Activated CD8-positive, alpha-beta T cell treated with anti-CD3 and anti-CD28 coated beads, Interleukin-2, amount 10 ng/mL, durations not matched to agents 7 days and 5 days (primary cell): Measurements from ENCODE around the gene PEAK1. TPM values are rescaled to one million over a fixed set of nuclear protein-coding genes. Genes with fewer than 3 reads are reported as not detected.
"Not testable (repeated sequence)": the region's sequence is repeated elsewhere in the genome, so short reads cannot be mapped to it uniquely, and the experiment has no call there.

Experiments used
- ATAC-seq: fragments of 150-1000 bp; cut with Tn5 transposase; one replicate; pipeline ENCODE4 v1.10.0; 2021; ENCODE audit warnings: moderate library complexity
- CTCF ChIA-PET: fragments of 350-600 bp; sonication (Branson Sonifier 250); formaldehyde crosslinking; loops from one replicate; lab custom pipeline; 2021; ENCODE audit warnings: antibody characterized with exemption; lab: Charles Lee
- POLR2A ChIA-PET: fragments of 350-600 bp; sonication (Branson Sonifier 250); formaldehyde crosslinking; loops from one replicate; lab custom pipeline; 2021; ENCODE audit warnings: antibody characterized with exemption; lab: Charles Lee
- DNase-seq: peaks from one replicate; pipeline ENCODE4 v3.0.0-alpha.2; 2020
- H3K27ac Mint-ChIP-seq: one replicate; pipeline ENCODE4 v1.8.0; 2021; ENCODE audit warnings: mild to moderate bottlenecking, mixed read lengths
- H3K27me3 Mint-ChIP-seq: one replicate; pipeline ENCODE4 v1.8.0; 2021; ENCODE audit warnings: low read depth, mixed read lengths
- H3K36me3 Mint-ChIP-seq: one replicate; pipeline ENCODE4 v1.8.0; 2021; ENCODE audit warnings: low read depth, mixed read lengths
- H3K4me1 Mint-ChIP-seq: one replicate; pipeline ENCODE4 v1.8.0; 2021; ENCODE audit warnings: low read depth, mixed read lengths
- H3K4me3 Mint-ChIP-seq: one replicate; pipeline ENCODE4 v1.8.0; 2021; ENCODE audit warnings: mild to moderate bottlenecking, mixed read lengths
- H3K9me3 Mint-ChIP-seq: one replicate; pipeline ENCODE4 v1.8.0; 2022; ENCODE audit warnings: mixed read lengths; ENCODE audit not compliant: insufficient read depth
- total RNA-seq, 2 experiments: library from RNA; stranded (reverse); gene quantifications; one replicate each; pipeline ENCODE4 v1.2.3, GENCODE V29; 2021

Gene PEAK1
- total RNA-seq, 2 experiments from 2014 or later: 30.4 to 30.7 TPM

DNA sequence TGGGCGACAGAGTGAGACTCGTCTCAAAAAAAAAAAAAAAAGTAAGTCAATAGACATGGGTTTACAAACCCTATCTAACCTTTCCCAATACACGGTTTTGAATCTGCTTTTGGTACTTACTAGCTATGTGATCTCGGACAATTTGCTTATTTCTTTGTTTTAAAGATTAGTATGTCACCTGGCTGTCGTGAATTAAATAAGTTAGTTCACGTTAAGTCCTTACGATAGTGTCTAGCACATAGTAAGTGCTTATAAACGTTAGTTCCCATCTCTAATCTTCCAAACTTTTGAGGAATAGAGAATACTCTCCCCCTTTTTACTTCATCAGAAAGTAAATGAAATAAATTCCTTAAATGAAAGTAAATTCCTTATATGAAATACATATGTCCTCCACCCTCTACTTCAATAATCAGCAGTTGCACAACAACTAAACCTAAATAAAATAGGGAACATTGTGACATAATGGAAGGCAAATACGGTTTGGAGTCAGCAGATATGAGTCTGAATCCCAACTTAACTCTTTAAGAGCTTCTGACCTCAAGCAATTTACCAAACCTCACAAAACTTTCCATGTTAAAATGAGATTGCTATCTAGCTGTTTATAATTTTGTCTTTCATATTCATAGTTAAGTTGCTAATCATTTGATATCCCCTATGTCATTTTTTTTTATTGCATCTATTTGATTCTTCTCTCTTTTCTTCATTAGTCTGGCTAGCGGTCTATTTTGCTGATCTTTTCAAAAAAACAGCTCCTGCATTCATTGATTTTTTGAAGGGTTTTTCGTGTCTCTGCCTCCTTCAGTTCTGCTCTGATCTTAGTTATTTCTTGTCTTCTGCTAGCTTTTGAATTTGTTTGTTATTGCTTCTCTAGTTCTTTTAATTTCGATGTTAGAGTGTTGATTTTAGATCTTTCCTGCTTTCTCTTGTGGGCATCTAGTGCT lies 134.6 kb downstream of the PEAK1 start:
- ATAC-seq: no peak
- Mint-ChIP-seq H3K9me3 (no peaks in the 10 kb centered on the region), H3K36me3 (peaks cover 6% of the 10 kb centered on the region), H3K4me3 (no peak overlapping the region), H3K27me3 (no peaks in the 10 kb centered on the region), H3K4me1 (no peaks in the 10 kb centered on the region), H3K27ac (no peak overlapping the region)
- POLR2A ChIA-PET: no interaction called here
- CTCF ChIA-PET: interaction anchor here (0.7 to 1.1 kb wide), 3 partner anchors 212 to 1545 kb away, joined by 3 read pairs; no protein-coding TSS in a partner anchor
- DNase-seq: no peak

DNA sequence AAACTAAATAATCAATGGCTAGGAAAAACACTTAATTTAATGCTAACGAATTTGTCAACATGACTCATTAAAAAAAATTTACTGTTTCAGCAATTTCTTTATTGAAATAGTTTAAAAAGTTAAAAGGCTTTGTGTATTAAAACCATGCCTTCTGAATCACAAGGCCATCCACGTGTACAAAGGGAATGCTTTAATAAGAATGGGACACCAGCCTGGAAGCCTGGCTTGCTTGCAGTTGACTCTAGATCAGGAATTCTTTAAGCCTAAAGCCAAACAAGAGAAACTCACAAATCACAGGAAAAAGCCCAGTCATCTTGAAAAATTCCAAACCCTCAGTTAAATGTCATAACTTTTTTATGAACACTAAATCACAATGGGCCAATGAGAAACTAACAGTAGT lies 137.6 kb downstream of the PEAK1 start:
- POLR2A ChIA-PET: no interaction called here
- Mint-ChIP-seq H3K4me3 (no peak overlapping the region), H3K4me1 (no peaks in the 10 kb centered on the region), H3K27me3 (no peaks in the 10 kb centered on the region), H3K9me3 (no peaks in the 10 kb centered on the region), H3K27ac (no peak overlapping the region), H3K36me3 (peaks cover 6% of the 10 kb centered on the region)
- CTCF ChIA-PET: no interaction called here
- DNase-seq: no peak
- ATAC-seq: no peak

DNA sequence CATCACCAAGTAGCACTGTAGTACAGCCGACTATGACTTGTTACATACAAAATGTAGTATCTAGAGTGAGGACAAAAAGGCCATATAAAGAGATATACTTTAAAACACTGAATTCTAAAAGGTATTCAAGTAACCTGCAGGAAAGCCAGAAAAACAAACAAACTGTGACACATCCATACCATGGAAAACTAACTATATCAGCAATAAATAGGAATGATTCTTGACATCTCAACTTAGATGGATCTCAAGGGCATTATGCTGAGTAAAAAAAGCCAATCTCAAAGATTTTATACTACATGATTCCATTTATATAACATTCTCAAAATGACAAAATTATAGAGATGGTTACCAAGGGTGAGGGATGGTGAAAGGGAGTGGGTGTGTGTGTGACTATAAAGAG lies 143.0 kb downstream of the PEAK1 start:
- H3K36me3 Mint-ChIP-seq: peaks cover 21% of the 10 kb centered on the region
- ChIA-PET POLR2A (no interaction called here), CTCF (no interaction called here)
- no peaks in the 10 kb centered on the region for H3K27me3 Mint-ChIP-seq
- no peaks in the 10 kb centered on the region for H3K9me3 Mint-ChIP-seq
- H3K4me1 Mint-ChIP-seq: peaks cover 29% of the 10 kb centered on the region
- no peak overlapping the region for H3K27ac Mint-ChIP-seq
- no peak for DNase-seq
- no peak for ATAC-seq
- H3K4me3 Mint-ChIP-seq: no peak overlapping the region

DNA sequence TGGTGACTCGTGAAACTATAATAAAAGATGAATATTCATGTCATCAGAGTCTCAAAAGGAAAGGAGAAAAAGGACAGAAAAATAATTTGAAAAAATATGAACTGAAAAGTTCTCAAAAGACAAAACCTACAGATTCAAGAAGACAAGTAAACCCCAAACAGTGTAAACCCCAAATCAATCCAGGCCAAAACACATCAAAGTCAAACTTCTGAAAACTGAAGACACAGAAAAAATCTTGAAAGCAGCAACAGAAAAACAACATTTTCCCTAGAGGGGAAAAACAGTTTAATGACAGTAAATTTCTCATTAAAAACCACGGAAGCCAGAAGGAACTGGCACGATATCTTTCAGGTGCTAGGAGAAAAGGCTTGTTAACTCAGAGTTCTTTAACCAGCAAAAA lies 143.8 kb downstream of the PEAK1 start:
- DNase-seq (no peak), ATAC-seq (no peak)
- Mint-ChIP-seq H3K4me3 (no peak overlapping the region), H3K9me3 (no peaks in the 10 kb centered on the region), H3K27ac (no peak overlapping the region), H3K36me3 (peaks cover 22% of the 10 kb centered on the region), H3K4me1 (peaks cover 29% of the 10 kb centered on the region), H3K27me3 (no peaks in the 10 kb centered on the region)
- CTCF ChIA-PET: no interaction called here
- POLR2A ChIA-PET: no interaction called here

DNA sequence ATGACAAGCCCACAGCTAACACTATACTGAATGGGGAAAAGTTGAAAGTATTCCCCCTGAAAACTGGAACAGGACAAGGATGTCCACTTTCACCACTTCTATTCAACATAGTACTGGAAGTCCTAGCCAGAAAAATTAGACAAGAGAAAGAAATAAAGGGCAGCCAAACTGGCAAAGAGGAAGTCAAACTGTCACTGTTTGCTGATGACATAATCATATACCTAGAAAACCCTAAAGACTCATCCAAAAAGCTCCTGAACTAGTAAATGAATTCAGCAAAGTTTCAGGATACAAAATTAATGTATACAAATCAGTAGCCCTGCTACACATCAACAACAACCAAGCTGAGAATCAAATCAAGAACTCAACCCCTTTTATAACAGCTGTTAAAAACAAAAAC lies 146.8 kb downstream of the PEAK1 start:
- H3K27me3 Mint-ChIP-seq, H3K4me3 Mint-ChIP-seq, ATAC-seq, H3K27ac Mint-ChIP-seq, H3K9me3 Mint-ChIP-seq, DNase-seq, POLR2A ChIA-PET: not testable (repeated sequence)
- Mint-ChIP-seq H3K4me1 (peaks cover 29% of the 10 kb centered on the region), H3K36me3 (peaks cover 36% of the 10 kb centered on the region)
- CTCF ChIA-PET: interaction anchor here (1.2 to 1.4 kb wide), 2 partner anchors 11 to 36 kb away, joined by 3 read pairs; no protein-coding TSS in a partner anchor

DNA sequence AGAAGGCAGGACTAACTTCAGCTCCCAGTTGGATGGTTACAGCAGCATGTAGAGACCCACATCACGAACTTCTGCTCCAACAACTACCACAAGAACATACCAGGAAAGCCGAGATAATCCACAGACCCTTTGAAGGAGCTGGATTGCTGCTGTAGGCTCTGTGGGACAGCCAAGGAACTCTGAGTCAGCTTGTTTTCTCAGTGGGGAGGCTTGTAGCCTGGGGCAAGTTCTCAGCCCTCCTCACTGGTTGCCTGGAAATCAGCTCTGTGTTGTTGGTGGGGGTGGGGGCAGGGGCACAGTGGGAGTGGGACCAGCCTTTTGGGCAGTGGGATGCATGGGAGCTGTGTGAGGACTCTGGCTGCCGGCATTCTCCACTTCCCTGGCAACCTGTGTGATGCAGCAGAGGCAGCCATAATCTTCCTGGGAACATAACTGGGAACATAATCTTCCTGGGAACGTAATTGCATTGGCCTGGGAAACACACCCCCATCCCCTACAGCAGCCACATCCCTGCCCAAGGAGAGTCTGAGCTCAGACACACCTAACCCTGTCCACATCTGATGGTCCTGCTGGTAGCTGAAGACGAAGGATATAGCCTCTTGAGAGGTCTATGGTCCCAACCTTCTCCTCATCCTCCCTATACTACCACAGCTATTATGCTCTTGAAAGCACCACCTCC lies 153.1 kb downstream of the PEAK1 start:
- Mint-ChIP-seq H3K27ac (no peak overlapping the region), H3K4me1 (no peaks in the 10 kb centered on the region)
- CTCF ChIA-PET: no interaction called here

DNA sequence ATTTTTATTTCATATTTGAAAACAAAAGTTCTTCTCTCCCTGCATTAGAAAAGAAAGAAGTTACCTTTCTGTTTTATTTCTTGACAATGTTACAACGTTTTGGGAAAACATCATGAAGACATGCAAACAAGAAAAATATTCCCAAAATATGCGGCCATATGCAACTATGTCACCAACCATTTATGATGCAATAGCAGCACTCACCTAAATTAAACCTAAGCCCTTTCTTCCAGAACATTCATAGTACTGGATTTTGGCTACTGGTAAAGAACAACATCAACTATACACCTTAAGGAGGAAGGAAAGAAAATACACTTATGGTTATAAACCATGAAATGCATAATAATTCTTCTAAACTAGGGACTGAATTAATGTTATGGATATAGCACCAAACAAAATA lies 164.5 kb downstream of the PEAK1 start:
- CTCF ChIA-PET: no interaction called here
- Mint-ChIP-seq H3K27me3 (no peaks in the 10 kb centered on the region), H3K4me3 (no peak overlapping the region), H3K4me1 (no peaks in the 10 kb centered on the region), H3K9me3 (no peaks in the 10 kb centered on the region), H3K36me3 (peaks cover 6% of the 10 kb centered on the region), H3K27ac (no peak overlapping the region)
- DNase-seq (no peak), ATAC-seq (no peak)
- POLR2A ChIA-PET: no interaction called here

More for the DNA sequence above, 153.1 kb downstream of the PEAK1 start:
- Mint-ChIP-seq H3K27me3 (no peaks in the 10 kb centered on the region), H3K4me3 (no peak overlapping the region), H3K36me3 (peaks cover 27% of the 10 kb centered on the region), H3K9me3 (no peaks in the 10 kb centered on the region)
- POLR2A ChIA-PET: no interaction called here
- DNase-seq: no peak
- ATAC-seq: no peak

DNA sequence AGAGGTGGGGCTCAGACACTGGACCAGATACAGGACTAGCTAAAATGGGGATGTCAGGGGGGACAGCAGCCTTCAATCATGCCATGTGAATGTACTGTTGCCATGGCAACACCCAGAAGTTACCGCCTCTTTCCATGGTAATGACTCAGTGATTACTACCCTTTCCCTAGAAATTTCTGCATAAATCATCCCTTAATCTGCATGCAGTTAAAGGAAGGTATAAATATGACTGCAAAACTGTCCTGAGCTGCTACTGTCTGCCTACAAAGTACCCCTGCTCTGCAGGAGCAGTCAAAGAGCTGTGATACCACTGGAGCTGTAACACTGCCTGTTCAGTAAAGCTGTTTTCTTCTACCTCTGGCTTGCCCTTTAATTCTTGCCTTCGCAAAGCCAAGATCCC lies 168.2 kb downstream of the PEAK1 start:
- Mint-ChIP-seq H3K27ac (no peak overlapping the region), H3K4me3 (no peak overlapping the region), H3K4me1 (no peaks in the 10 kb centered on the region), H3K36me3 (peaks cover 4% of the 10 kb centered on the region), H3K9me3 (no peaks in the 10 kb centered on the region), H3K27me3 (no peaks in the 10 kb centered on the region)
- ChIA-PET CTCF (no interaction called here), POLR2A (no interaction called here)
- ATAC-seq (no peak), DNase-seq (no peak)

DNA sequence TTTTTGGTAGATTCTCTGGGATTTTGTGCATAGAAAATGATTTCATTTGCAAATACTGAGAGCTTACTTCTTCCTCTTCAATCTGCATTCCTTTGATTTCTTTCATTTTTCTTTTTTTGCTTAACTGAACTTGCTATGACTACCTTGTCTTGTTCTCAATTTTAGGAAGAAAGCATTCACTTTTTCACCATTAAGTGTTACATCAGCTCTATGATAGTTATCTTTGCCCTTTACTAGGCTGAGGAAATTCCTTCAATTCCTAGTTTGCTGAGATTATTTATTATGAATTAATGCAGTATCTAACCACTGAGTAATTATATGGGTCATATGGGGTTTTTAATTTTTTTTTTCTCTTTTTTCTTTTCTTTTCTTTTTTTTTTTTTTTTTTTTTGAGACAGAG lies 172.8 kb downstream of the PEAK1 start:
- H3K36me3 Mint-ChIP-seq: peaks cover 6% of the 10 kb centered on the region
- H3K9me3 Mint-ChIP-seq: no peaks in the 10 kb centered on the region
- H3K27me3 Mint-ChIP-seq: no peaks in the 10 kb centered on the region
- no peak for DNase-seq
- ATAC-seq: no peak
- H3K4me3 Mint-ChIP-seq: no peak overlapping the region
- no peak overlapping the region for H3K27ac Mint-ChIP-seq
- POLR2A ChIA-PET: no interaction called here
- H3K4me1 Mint-ChIP-seq: peaks cover 3% of the 10 kb centered on the region
- CTCF ChIA-PET: no interaction called here

DNA sequence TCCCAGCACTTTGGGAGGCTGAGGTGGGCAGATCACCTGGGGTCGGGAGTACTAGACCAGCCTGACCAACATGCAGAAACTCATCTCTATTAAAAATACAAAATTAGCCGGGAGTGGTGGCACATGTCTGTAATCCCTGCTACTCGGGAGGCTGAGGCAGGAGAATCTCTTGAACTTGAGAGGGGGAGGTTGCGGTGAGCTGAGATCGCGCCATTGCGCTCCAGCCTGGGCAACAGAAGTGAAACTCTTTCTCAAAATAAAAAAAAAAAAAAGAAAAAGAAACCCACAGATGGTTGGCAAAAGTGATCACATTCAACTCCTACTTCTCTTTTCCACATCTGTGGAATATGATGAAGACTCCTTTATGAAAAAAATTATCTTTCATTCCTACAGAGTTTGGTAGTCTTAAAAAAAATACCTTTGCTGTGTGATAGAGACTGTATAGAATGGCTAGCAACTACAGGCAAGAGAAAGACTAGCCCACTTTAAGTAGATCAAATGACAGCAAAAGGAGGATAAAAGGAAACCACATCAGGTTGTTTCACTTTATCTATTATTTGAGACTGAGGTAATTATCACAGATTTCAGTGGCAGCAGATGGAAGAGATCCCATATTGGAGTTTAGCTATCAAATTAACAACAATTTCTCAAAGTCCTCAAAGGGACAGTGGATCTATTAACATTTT lies 176.0 kb downstream of the PEAK1 start:
- Mint-ChIP-seq H3K27me3 (no peaks in the 10 kb centered on the region), H3K4me1 (peaks cover 3% of the 10 kb centered on the region), H3K9me3 (no peaks in the 10 kb centered on the region), H3K36me3 (peaks cover 6% of the 10 kb centered on the region), H3K27ac (no peak overlapping the region), H3K4me3 (no peak overlapping the region)
- CTCF ChIA-PET: interaction anchor here (0.6 kb wide), 1 partner anchor 299 kb away, joined by 3 read pairs; no protein-coding TSS in a partner anchor
- POLR2A ChIA-PET: no interaction called here
- DNase-seq (no peak), ATAC-seq (no peak)

DNA sequence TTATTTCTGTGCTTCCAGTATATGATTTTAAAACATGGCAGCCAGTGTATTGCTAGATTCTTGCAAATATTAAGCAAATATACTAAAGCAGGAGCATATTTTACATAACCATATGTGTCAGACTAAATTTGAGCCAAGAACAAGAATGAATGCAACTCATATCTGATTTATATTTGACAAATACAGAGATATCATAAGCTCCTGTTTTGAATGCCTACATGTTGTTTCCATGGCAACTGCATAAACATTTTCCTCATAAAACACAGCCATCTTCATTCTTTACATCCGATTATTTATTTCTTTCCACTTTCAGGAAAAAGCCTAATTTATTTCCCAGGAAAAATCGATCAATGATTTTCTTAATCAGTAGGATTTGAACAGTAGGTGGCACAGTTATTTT lies 176.8 kb downstream of the PEAK1 start:
- no peak for ATAC-seq

More for the DNA sequence above, 176.8 kb downstream of the PEAK1 start:
- POLR2A ChIA-PET: interaction anchor here (0.6 kb wide), 1 partner anchor 256 kb away, joined by 3 read pairs; no protein-coding TSS in a partner anchor
- CTCF ChIA-PET: no interaction called here
- H3K4me3 Mint-ChIP-seq: no peak overlapping the region
- no peaks in the 10 kb centered on the region for H3K27me3 Mint-ChIP-seq
- H3K36me3 Mint-ChIP-seq: peaks cover 6% of the 10 kb centered on the region
- H3K9me3 Mint-ChIP-seq: no peaks in the 10 kb centered on the region
- DNase-seq: no peak
- no peak overlapping the region for H3K27ac Mint-ChIP-seq
- H3K4me1 Mint-ChIP-seq: peaks cover 3% of the 10 kb centered on the region
